H1 (cell line): ENCODE results near the gene TMCC3. TPM values are rescaled to one million over a fixed set of nuclear protein-coding genes. Genes with fewer than 3 reads are reported as not detected.

ENCODE experiments used
- CTCF ChIA-PET: fragments of 300-600 bp; sonication (Branson Sonifier 250); formaldehyde crosslinking; loops from one replicate; lab custom pipeline; 2021; ENCODE audit not compliant: partially characterized antibody; lab: Charles Lee
- POLR2A ChIA-PET: fragments of 300-600 bp; sonication (Branson Sonifier 250); formaldehyde crosslinking; loops from one replicate; lab custom pipeline; 2021; ENCODE audit warnings: inconsistent platforms; ENCODE audit not compliant: partially characterized antibody; lab: Charles Lee
- DNase-seq, 2 experiments: peaks; one replicate each; pipeline versions ENCODE4 v3.0.0 to v3.0.0-alpha.2; 2010 to 2022; ENCODE audit warnings: low spot score in 2 of 2, low read depth in 1 of 2, mixed read lengths in 1 of 2
- FAIRE-seq: peaks from 2 replicates; lab custom pipeline; 2011; peaks lifted over from hg19 to GRCh38; lab: Jason Lieb, UNC
- H2AFZ ChIP-seq: 2 replicates; pipeline ENCODE4 v1.8.1; 2012; ENCODE audit warnings: low read length, inconsistent platforms
- H2AK5ac ChIP-seq: 2 replicates; pipeline ENCODE4 v1.6.1; 2013; ENCODE audit warnings: low read depth, low read length
- H2BK120ac ChIP-seq: replicated peaks from 2 replicates; pipeline ENCODE3; 2013; ENCODE audit warnings: low read depth, low read length, inconsistent platforms
- H2BK12ac ChIP-seq: 2 replicates; pipeline ENCODE4 v1.6.1; 2013; ENCODE audit warnings: low read depth, low read length
- H2BK15ac ChIP-seq: 2 replicates; pipeline ENCODE4 v1.6.1; 2013; ENCODE audit warnings: low read length
- H2BK20ac ChIP-seq: 2 replicates; pipeline ENCODE4 v1.6.1; 2013; ENCODE audit warnings: low read length
- H2BK5ac ChIP-seq: 2 replicates; pipeline ENCODE4 v1.6.1; 2013; ENCODE audit warnings: low read depth, low read length
- H3K14ac ChIP-seq: 2 replicates; pipeline ENCODE4 v1.6.1; 2013; ENCODE audit warnings: inconsistent platforms; ENCODE audit not compliant: insufficient read length
- H3K18ac ChIP-seq: 2 replicates; pipeline ENCODE4 v1.6.1; 2013; ENCODE audit warnings: low read length; ENCODE audit errors: extremely low read depth
- H3K23ac ChIP-seq: 2 replicates; pipeline ENCODE4 v1.6.1; 2013; ENCODE audit warnings: inconsistent platforms; ENCODE audit not compliant: insufficient read length
- H3K23me2 ChIP-seq: 2 replicates; pipeline ENCODE4 v1.6.1; 2013; ENCODE audit warnings: low read depth, low read length
- H3K27ac ChIP-seq: 2 replicates; pipeline ENCODE4 v1.6.1; 2011; ENCODE audit warnings: low read depth, low read length, inconsistent platforms
- H3K27me3 ChIP-seq, 4 experiments: replicated peaks in 1 of 4; 1 replicate in 1 of 4; 2 replicates in 3 of 4; pipeline versions ENCODE4 v1.6.1 to v1.8.1; 2011 to 2013; ENCODE audit warnings: low read length in 3 of 4, mild to moderate bottlenecking in 3 of 4, inconsistent platforms in 2 of 4, mixed read lengths in 2 of 4, moderate library complexity in 1 of 4; ENCODE audit not compliant: control insufficient read depth in 3 of 4, insufficient read depth in 3 of 4; ENCODE audit errors: extremely low read depth in 1 of 4
- H3K36me3 ChIP-seq, 4 experiments: 2 replicates each; pipeline versions ENCODE4 v1.6.1 to v1.8.1; 2011 to 2013; ENCODE audit warnings: mild to moderate bottlenecking in 4 of 4, low read length in 3 of 4, moderate library complexity in 2 of 4, control low read depth in 1 of 4, inconsistent platforms in 1 of 4; ENCODE audit not compliant: insufficient read depth in 4 of 4, control insufficient read depth in 2 of 4
- H3K4ac ChIP-seq: replicated peaks from 2 replicates; pipeline ENCODE3; 2013; ENCODE audit warnings: low read length, low read depth, mixed read lengths, inconsistent platforms; ENCODE audit not compliant: insufficient read length
- H3K4me1 ChIP-seq, 4 experiments: replicated peaks in 1 of 4; 1 replicate in 1 of 4; 2 replicates in 3 of 4; pipeline versions ENCODE4 v1.6.1 to v1.8.1; 2011 to 2013; ENCODE audit warnings: low read length in 3 of 4, inconsistent platforms in 2 of 4, mixed read lengths in 1 of 4; ENCODE audit not compliant: insufficient read depth in 4 of 4, control insufficient read depth in 3 of 4
- H3K4me2 ChIP-seq, 2 experiments: 2 replicates each; pipeline versions ENCODE4 v1.6.1 to v1.8.1; 2011 to 2013; ENCODE audit warnings: low read depth in 2 of 2, low read length in 2 of 2, control low read depth in 1 of 2, inconsistent platforms in 1 of 2, mild to moderate bottlenecking in 1 of 2; ENCODE audit not compliant: insufficient read depth in 1 of 2
- H3K4me3 ChIP-seq, 4 experiments: fragments of 200-600, 300-600 bp in 1 of 4; sonication (generic), shearing (Covaris generic), sonication (Bioruptor Twin) in 1 of 4; 2 replicates each; pipeline versions ENCODE4 v1.5.1 to v1.8.1; 2011 to 2016; ENCODE audit warnings: low read length in 4 of 4, low read depth in 3 of 4, control low read depth in 2 of 4, inconsistent platforms in 2 of 4, mild to moderate bottlenecking in 2 of 4, mixed read lengths in 1 of 4, moderate library complexity in 1 of 4; ENCODE audit not compliant: insufficient read depth in 2 of 4; ENCODE audit errors: extremely low read depth in 1 of 4
- H3K56ac ChIP-seq: replicated peaks from 2 replicates; pipeline ENCODE3; 2013; ENCODE audit warnings: low read depth, mild to moderate bottlenecking, mixed read lengths, low read length, inconsistent platforms; ENCODE audit not compliant: insufficient read length
- H3K79me1 ChIP-seq: 2 replicates; pipeline ENCODE4 v1.6.1; 2013; ENCODE audit warnings: low read depth, low read length, control low read depth
- H3K79me2 ChIP-seq, 2 experiments: 2 replicates each; pipeline versions ENCODE4 v1.6.1 to v1.8.1; 2012 to 2013; ENCODE audit warnings: low read length in 2 of 2, mild to moderate bottlenecking in 2 of 2, inconsistent platforms in 1 of 2; ENCODE audit not compliant: insufficient read depth in 2 of 2, control insufficient read depth in 1 of 2
- H3K9ac ChIP-seq, 4 experiments: replicated peaks in 1 of 4; 1 replicate in 1 of 4; 2 replicates in 3 of 4; pipeline versions ENCODE4 v1.6.1 to v1.8.1; 2011 to 2013; ENCODE audit warnings: low read depth in 3 of 4, low read length in 3 of 4, control low read depth in 2 of 4, mild to moderate bottlenecking in 2 of 4, moderate library complexity in 2 of 4, inconsistent platforms in 1 of 4; ENCODE audit errors: extremely low read depth in 1 of 4
- H3K9me3 ChIP-seq, 2 experiments: 2 replicates each; pipeline versions ENCODE4 v1.6.1 to v1.8.1; 2012 to 2013; ENCODE audit warnings: mild to moderate bottlenecking in 2 of 2, moderate library complexity in 2 of 2, control low read depth in 1 of 2, inconsistent platforms in 1 of 2, low read depth in 1 of 2, low read length in 1 of 2, mixed read lengths in 1 of 2; ENCODE audit not compliant: insufficient read depth in 2 of 2
- H4K20me1 ChIP-seq, 2 experiments: replicated peaks in 1 of 2; 2 replicates each; pipeline versions ENCODE3 to v1.8.1; 2011 to 2013; ENCODE audit warnings: inconsistent platforms in 2 of 2, low read length in 2 of 2, mild to moderate bottlenecking in 1 of 2; ENCODE audit not compliant: insufficient read depth in 2 of 2, control insufficient read depth in 1 of 2
- H4K5ac ChIP-seq: 2 replicates; pipeline ENCODE4 v1.6.1; 2013; ENCODE audit warnings: low read length, low read depth, mixed read lengths, inconsistent platforms; ENCODE audit not compliant: insufficient read length
- H4K8ac ChIP-seq: 2 replicates; pipeline ENCODE4 v1.8.0; 2013; ENCODE audit warnings: mild to moderate bottlenecking, moderate library complexity, low read length, inconsistent platforms; ENCODE audit not compliant: insufficient read depth; ENCODE audit errors: extremely low read depth
- H4K91ac ChIP-seq: replicated peaks from 2 replicates; pipeline ENCODE3; 2013; ENCODE audit warnings: low read length, mixed read lengths, inconsistent platforms; ENCODE audit not compliant: insufficient read length
- BACH1 ChIP-seq: IDR thresholded peaks from 2 replicates; pipeline ENCODE4 v1.6.1; 2012; ENCODE audit warnings: low read length, improper control_type of control experiment
- CEBPB ChIP-seq: IDR thresholded peaks from 2 replicates; pipeline ENCODE4 v1.6.1; 2012; ENCODE audit warnings: low read depth, low read length
- CREB1 ChIP-seq: IDR thresholded peaks from 2 replicates; pipeline ENCODE4 v1.6.1; 2012; ENCODE audit warnings: inconsistent platforms
- EGR1 ChIP-seq: IDR thresholded peaks from 2 replicates; pipeline ENCODE4 v1.6.1; 2011; ENCODE audit warnings: low read depth, low read length, borderline replicate concordance
- EZH2 ChIP-seq: fragments of 200-600 bp; sonication (generic); IDR thresholded peaks from 2 replicates; pipeline ENCODE4 v1.7.1; 2012; ENCODE audit warnings: low read depth, mild to moderate bottlenecking, moderate library complexity, low read length, inconsistent platforms; ENCODE audit not compliant: severe bottlenecking
- GTF2F1 ChIP-seq: IDR thresholded peaks from 2 replicates; pipeline ENCODE4 v1.6.1; 2012; ENCODE audit warnings: low read depth, low read length, improper control_type of control experiment, borderline replicate concordance
- KDM1A ChIP-seq: fragments of 200-600, 300-600 bp; sonication (generic); IDR thresholded peaks from 2 replicates; pipeline ENCODE4 v1.7.1; 2016; ENCODE audit warnings: mild to moderate bottlenecking, low read length, borderline replicate concordance
- MAX ChIP-seq: IDR thresholded peaks from 2 replicates; pipeline ENCODE4 v1.6.1; 2012; ENCODE audit warnings: inconsistent platforms
- SIN3A ChIP-seq, 2 experiments: IDR thresholded peaks in 1 of 2; conservative IDR thresholded peaks in 1 of 2; 2 replicates each; pipeline ENCODE4 v1.6.1; 2011 to 2012; ENCODE audit warnings: low read length in 2 of 2, improper control_type of control experiment in 1 of 2, low read depth in 1 of 2, mild to moderate bottlenecking in 1 of 2
- SIX5 ChIP-seq: IDR thresholded peaks from 2 replicates; pipeline ENCODE4 v1.6.1; 2011; ENCODE audit warnings: mild to moderate bottlenecking, low read depth, low read length
- SP2 ChIP-seq: IDR thresholded peaks from 2 replicates; pipeline ENCODE4 v1.6.1; 2012; ENCODE audit warnings: mild to moderate bottlenecking, low read length, inconsistent platforms
- USF2 ChIP-seq: IDR thresholded peaks from 2 replicates; pipeline ENCODE4 v1.6.1; 2011; ENCODE audit warnings: low read length, improper control_type of control experiment
- YY1 ChIP-seq: IDR thresholded peaks from 2 replicates; pipeline ENCODE4 v1.6.1; 2011; ENCODE audit warnings: low read depth, mild to moderate bottlenecking, low read length
- polyA plus RNA-seq, 7 experiments: library from polyadenylated mRNA; depleted of rRNA in 3 of 7; stranded (reverse) in 5 of 7; unstranded in 2 of 7; fragments of >200 nt in 5 of 7; fragments of 200-250 nt in 2 of 7; gene quantifications; 1 replicate in 5 of 7; 2 replicates in 1 of 7; 4 replicates in 1 of 7; pipeline versions ENCODE4 v1.2.1 to v1.2.3, GENCODE V29; 2011 to 2013; ENCODE audit warnings: missing spikeins in 2 of 7, mixed read lengths in 2 of 7
- total RNA-seq: library from RNA; stranded (reverse); fragmentation: NEBNext Ultra II Directional; extraction: Animal tissue kit (Norgen Biotek cat#: 25700); gene quantifications from 2 replicates; pipeline ENCODE4 v1.2.1, GENCODE V29; 2021

TMCC3 gene
- total and polyA plus RNA-seq, 2 of the 8 experiments (the other 6 are each of a cell fraction or from before 2014, with no cell fraction given), result 1.7 to 4.1 TPM

DNA sequence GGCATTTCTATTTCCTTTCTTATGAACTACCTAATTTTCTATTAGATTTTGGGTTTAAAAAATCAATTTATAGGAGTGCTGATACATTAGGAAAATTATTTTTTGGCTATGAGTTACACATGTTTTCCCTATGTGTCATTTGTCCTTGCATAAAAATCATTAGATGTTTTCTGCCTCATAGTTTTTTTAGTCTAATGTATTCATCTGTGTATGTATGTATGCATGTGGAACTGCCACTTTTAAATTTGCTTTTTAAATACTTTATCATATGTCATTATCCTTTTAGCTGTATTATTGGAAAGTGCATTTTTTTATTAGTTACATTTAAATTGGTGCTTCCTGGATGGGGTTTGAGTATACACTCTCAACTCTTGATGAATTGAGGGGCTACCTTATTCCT, 112.0 kb downstream of the TMCC3 start:
- H3K4me1 ChIP-seq, result no peaks in the 10 kb centered on the region
- H3K9me3 ChIP-seq, result no peaks in the 10 kb centered on the region
- ChIA-PET POLR2A (no interaction called here), CTCF (interaction anchor here (1.1 to 1.5 kb wide), 2 partner anchors 8 to 15 kb away, joined by 3 to 4 read pairs; no protein-coding TSS in a partner anchor)
- H3K36me3 ChIP-seq, result no peaks in the 10 kb centered on the region
- no peak overlapping the region for H3K18ac ChIP-seq
- H2AFZ ChIP-seq, result no peak overlapping the region
- H3K56ac ChIP-seq, result no peak overlapping the region
- no peak overlapping the region for H3K27ac ChIP-seq
- no peak overlapping the region for H3K4me3 ChIP-seq
- no peak overlapping the region for H2AK5ac ChIP-seq
- H3K23ac ChIP-seq, result no peak overlapping the region
- no peak overlapping the region for H2BK12ac ChIP-seq
- no peak overlapping the region for H2BK5ac ChIP-seq
- no peaks in the 10 kb centered on the region for H3K79me2 ChIP-seq
- no peak overlapping the region for H4K5ac ChIP-seq
- no peak overlapping the region for H2BK120ac ChIP-seq
- no peak overlapping the region for H2BK15ac ChIP-seq
- no peaks in the 10 kb centered on the region for H3K27me3 ChIP-seq
- H4K8ac ChIP-seq, result no peak overlapping the region
- no peak overlapping the region for H3K4me2 ChIP-seq
- no peaks in the 10 kb centered on the region for H3K23me2 ChIP-seq
- H4K20me1 ChIP-seq, result no peaks in the 10 kb centered on the region
- no peak for DNase-seq
- H3K9ac ChIP-seq, result no peak overlapping the region
- H4K91ac ChIP-seq, result no peak overlapping the region
- H3K4ac ChIP-seq, result no peak overlapping the region
- no peak for FAIRE-seq
- H3K79me1 ChIP-seq, result no peaks in the 10 kb centered on the region
- TF ChIP-seq KDM1A, result no peak
- TF ChIP-seq EGR1, result no peak
- TF ChIP-seq EZH2, result no peak
- no peak for TF ChIP-seq MAX
- TF ChIP-seq SIN3A (conservative IDR thresholded peaks at IDR 0.05 in 1 of 2, IDR thresholded peaks at IDR 0.05 in 1 of 2; ENCODE audit: low read depth in 1 of 2, low read length in 2 of 2), result no peak
- no peak for TF ChIP-seq YY1
- TF ChIP-seq CREB1, result no peak
- TF ChIP-seq BACH1, result no peak
- TF ChIP-seq USF2, result no peak
- no peak for TF ChIP-seq SIX5
- no peak for TF ChIP-seq SP2
- TF ChIP-seq CEBPB, result no peak
- TF ChIP-seq GTF2F1, result no peak
- no peak overlapping the region for H3K14ac ChIP-seq
- no peak overlapping the region for H2BK20ac ChIP-seq
